KBM-7 (cell line): ENCODE data around the gene NACA2.
"Not testable (repeated sequence)": the region's sequence is repeated elsewhere in the genome, so short reads cannot be mapped to it uniquely, and the experiment has no call there.

ENCODE experiments used
- DNase-seq: peaks from one replicate; pipeline ENCODE4 v3.0.0-alpha.2; 2015
- in situ Hi-C: fragments of 300-500 bp; cut with MboI; formaldehyde crosslinking; loops from 2 replicates; pipeline ENCODE4 v1.14.3; 2020; ENCODE audit warnings: low sequenced_read_pairs, low pct_unique_long_range_greater_than_20kb, mixed read lengths

The NACA2 gene

GRCh38 chr17:61611323-61611722, 20.3 kb upstream of the NACA2 start:
- no peak for DNase-seq
- in situ Hi-C loops = no loop called here

- no peak for DNase-seq
These were observed 14.7 kb upstream of the NACA2 start for GRCh38 chr17:61605692-61606091.

GRCh38 chr17:61601297-61601696, 10.3 kb upstream of the NACA2 start:
- no peak for DNase-seq
- in situ Hi-C loops = no loop called here

More at GRCh38 chr17:61605692-61606091, 14.7 kb upstream of the NACA2 start:
- in situ Hi-C loops = no loop called here

GRCh38 chr17:61600621-61601020, 9.6 kb upstream of the NACA2 start:
- no peak for DNase-seq
- in situ Hi-C loops = no loop called here

- in situ Hi-C loops = no loop called here
These were observed 8.6 kb upstream of the NACA2 start for GRCh38 chr17:61599608-61600007.

GRCh38 chr17:61598014-61598413, 7.0 kb upstream of the NACA2 start:
- in situ Hi-C loops = no loop called here
- no peak for DNase-seq

More at GRCh38 chr17:61599608-61600007, 8.6 kb upstream of the NACA2 start:
- no peak for DNase-seq

GRCh38 chr17:61597607-61598006, 6.6 kb upstream of the NACA2 start:
- DNase-seq = no peak

GRCh38 chr17:61595418-61596186, 4.6 kb upstream of the NACA2 start:
- in situ Hi-C loops = no loop called here
- no peak for DNase-seq

More at GRCh38 chr17:61597607-61598006, 6.6 kb upstream of the NACA2 start:
- in situ Hi-C loops = no loop called here

GRCh38 chr17:61594294-61594825, 3.3 kb upstream of the NACA2 start:
- in situ Hi-C loops = no loop called here
- DNase-seq = no peak

GRCh38 chr17:61593426-61593825, 2.4 kb upstream of the NACA2 start:
- DNase-seq = no peak
- in situ Hi-C loops = no loop called here

- in situ Hi-C loops = no loop called here
- no peak for DNase-seq
These were observed 911 bp upstream of the NACA2 start for GRCh38 chr17:61591930-61592329.

GRCh38 chr17:61589990-61590389, 1.0 kb downstream of the NACA2 start:
- in situ Hi-C loops = no loop called here
- DNase-seq = no peak

GRCh38 chr17:61587807-61588660, 3.0 kb downstream of the NACA2 start:
- in situ Hi-C loops = no loop called here
- DNase-seq = no peak

- in situ Hi-C loops = no loop called here
These were observed 3.8 kb downstream of the NACA2 start for GRCh38 chr17:61587242-61587641.

GRCh38 chr17:61586622-61587021, 4.4 kb downstream of the NACA2 start:
- in situ Hi-C loops, DNase-seq: not testable (repeated sequence)

More at GRCh38 chr17:61587242-61587641, 3.8 kb downstream of the NACA2 start:
- DNase-seq = no peak

GRCh38 chr17:61586031-61586566, 4.9 kb downstream of the NACA2 start:
- no peak for DNase-seq
- in situ Hi-C loops = no loop called here

- in situ Hi-C loops = no loop called here
- no peak for DNase-seq
These were observed 6.2 kb downstream of the NACA2 start for GRCh38 chr17:61584866-61585265.

- no peak for DNase-seq
- in situ Hi-C loops = no loop called here
These were observed 6.8 kb downstream of the NACA2 start for GRCh38 chr17:61584266-61584665.

GRCh38 chr17:61583660-61584264, 7.3 kb downstream of the NACA2 start:
- DNase-seq = no peak
- in situ Hi-C loops = no loop called here
